Caco-2 (cell line): ENCODE data around the gene IMMP2L. TPM values are rescaled to one million over a fixed set of nuclear protein-coding genes. Genes with fewer than 3 reads are reported as not detected.

Source experiments
- BruUV-seq: library from RNA; stranded (reverse); fragments of 400-500 nt; replicated peaks from 2 replicates; lab custom pipeline; 2021; lab: Mats Ljungman, UMichigan
- CTCF ChIA-PET: fragments of 300-600 bp; sonication (Branson Sonifier 250); formaldehyde crosslinking; loops from one replicate; lab custom pipeline; 2022; ENCODE audit warnings: antibody characterized with exemption; lab: Charles Lee
- POLR2A ChIA-PET: fragments of 300-600 bp; sonication (Branson Sonifier 250); formaldehyde crosslinking; loops from one replicate; lab custom pipeline; 2022; ENCODE audit warnings: antibody characterized with exemption; lab: Charles Lee
- DNase-seq, 2 experiments: peaks; one replicate each; pipeline versions ENCODE4 v3.0.0 to v3.0.0-alpha.2; 2020 to 2022
- H3K27me3 ChIP-seq: replicated peaks from 2 replicates; pipeline ENCODE4 v1.6.0; 2011; ENCODE audit warnings: low read length; ENCODE audit not compliant: control insufficient read depth, insufficient read depth
- H3K36me3 ChIP-seq: 2 replicates; pipeline ENCODE4 v1.5.1; 2011; ENCODE audit warnings: low read length; ENCODE audit not compliant: control insufficient read depth, insufficient read depth
- H3K4me1 ChIP-seq: fragments of 250-450 bp; sonication (Bioruptor Pico); 2 replicates; pipeline ENCODE4 v1.5.1; 2020; ENCODE audit warnings: mild to moderate bottlenecking
- H3K4me3 ChIP-seq: 2 replicates; pipeline ENCODE4 v1.5.1; 2011; ENCODE audit warnings: low read depth, mild to moderate bottlenecking, control low read depth, low read length
- H3K9me3 ChIP-seq: fragments of 250-450 bp; sonication (Bioruptor Pico); 2 replicates; pipeline ENCODE4 v1.5.1; 2020; ENCODE audit warnings: mild to moderate bottlenecking, moderate library complexity
- H3K27ac Mint-ChIP-seq: one replicate; pipeline ENCODE4 v1.8.0; 2022; ENCODE audit warnings: mixed read lengths; ENCODE audit not compliant: unreplicated experiment
- H3K27me3 Mint-ChIP-seq: one replicate; pipeline ENCODE4 v1.8.0; 2022; ENCODE audit warnings: mixed read lengths; ENCODE audit not compliant: insufficient read depth, unreplicated experiment
- H3K36me3 Mint-ChIP-seq: one replicate; pipeline ENCODE4 v1.8.0; 2022; ENCODE audit warnings: mild to moderate bottlenecking, mixed read lengths; ENCODE audit not compliant: insufficient read depth, unreplicated experiment
- H3K4me1 Mint-ChIP-seq: one replicate; pipeline ENCODE4 v1.8.0; 2022; ENCODE audit warnings: low read depth, mixed read lengths; ENCODE audit not compliant: unreplicated experiment
- H3K4me3 Mint-ChIP-seq: one replicate; pipeline ENCODE4 v1.8.0; 2022; ENCODE audit warnings: mild to moderate bottlenecking, moderate library complexity, mixed read lengths; ENCODE audit not compliant: unreplicated experiment
- H3K9me3 Mint-ChIP-seq: one replicate; pipeline ENCODE4 v1.8.0; 2022; ENCODE audit warnings: mixed read lengths; ENCODE audit not compliant: unreplicated experiment
- intact Hi-C: fragments of 100-400 bp; cut with micrococcal nuclease; formaldehyde crosslinking; loops from one replicate; pipeline ENCODE4 v1.10.0; 2022; ENCODE audit not compliant: unreplicated experiment
- total RNA-seq: library from RNA; stranded (reverse); gene quantifications from 2 replicates; pipeline ENCODE4 v1.2.3, GENCODE V29; 2022
- TF ChIP-seq, protein P1 (sequence below), 2 experiments: fragments of 200-600 bp in 1 of 2; IDR thresholded peaks; 1 replicate in 1 of 2; 2 replicates in 1 of 2; pipeline versions ENCODE4 v1.5.1 to v1.8.0; 2011 to 2022; ENCODE audit warnings: antibody characterized with exemption in 1 of 2, control low read depth in 1 of 2, inconsistent platforms in 1 of 2, low read depth in 1 of 2, low read length in 1 of 2, mild to moderate bottlenecking in 1 of 2, moderate library complexity in 1 of 2; ENCODE audit not compliant: insufficient read depth in 1 of 2, severe bottlenecking in 1 of 2, unreplicated experiment in 1 of 2

IMMP2L gene
- total RNA-seq, 1 experiment from 2014 or later: 9.5 TPM

DNA sequence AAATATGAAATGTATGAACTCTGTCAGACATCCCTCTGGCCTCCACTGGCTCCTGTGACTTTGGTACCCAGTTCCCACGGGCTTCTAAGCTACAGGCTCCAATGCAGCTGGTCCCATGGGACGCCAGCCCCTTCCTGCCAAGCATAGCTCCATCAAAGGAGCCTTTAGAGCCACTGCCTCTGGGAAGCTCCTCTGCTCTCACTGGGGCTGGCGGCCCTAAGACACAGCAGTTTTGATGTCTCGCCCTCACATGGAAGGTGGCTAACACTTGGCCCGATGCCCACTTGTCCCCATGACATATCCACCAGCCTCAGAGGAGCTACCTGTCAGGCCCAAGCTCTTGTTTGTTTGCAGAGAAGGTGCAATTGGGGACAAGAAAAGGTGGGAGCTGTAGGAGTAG lies 925.0 kb downstream of the IMMP2L start:
- BruUV-seq: no TSS peak
- H3K36me3 Mint-ChIP-seq: no peaks in the 10 kb centered on the region

DNA sequence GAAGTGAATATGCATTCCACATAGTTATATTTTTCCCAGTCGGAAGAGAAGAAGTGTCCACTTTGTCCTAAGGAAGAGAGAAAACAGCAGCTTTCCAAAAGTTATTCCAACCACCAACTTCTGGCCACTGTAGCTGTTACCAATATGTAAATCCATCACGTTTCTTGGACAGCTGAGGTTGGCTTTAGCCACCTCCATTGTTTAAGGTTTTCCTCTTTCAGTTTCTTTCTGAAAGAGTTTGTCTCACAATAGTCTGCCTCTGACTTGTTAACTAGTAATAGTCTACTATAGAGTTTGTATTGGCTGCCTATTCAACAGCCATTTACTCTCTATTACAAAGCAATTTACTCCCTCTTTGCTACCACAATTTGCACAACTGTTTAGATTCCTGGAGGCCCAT lies 929.0 kb downstream of the IMMP2L start:
- CTCF ChIA-PET: no interaction called here
- no peak overlapping the region for H3K27ac Mint-ChIP-seq
- no peak for DNase-seq
- no peak overlapping the region for H3K4me3 ChIP-seq
- H3K9me3 Mint-ChIP-seq: no peaks in the 10 kb centered on the region
- no peaks in the 10 kb centered on the region for H3K36me3 Mint-ChIP-seq
- no peaks in the 10 kb centered on the region for H3K36me3 ChIP-seq
- H3K27me3 Mint-ChIP-seq: peaks cover under 1% of the 10 kb centered on the region
- no peaks in the 10 kb centered on the region for H3K27me3 ChIP-seq
- no TSS peak for BruUV-seq
- no peaks in the 10 kb centered on the region for H3K4me1 Mint-ChIP-seq
- no peak overlapping the region for H3K4me3 Mint-ChIP-seq
- POLR2A ChIA-PET: no interaction called here
- H3K9me3 ChIP-seq: no peaks in the 10 kb centered on the region
- TF ChIP-seq, protein P1, sequence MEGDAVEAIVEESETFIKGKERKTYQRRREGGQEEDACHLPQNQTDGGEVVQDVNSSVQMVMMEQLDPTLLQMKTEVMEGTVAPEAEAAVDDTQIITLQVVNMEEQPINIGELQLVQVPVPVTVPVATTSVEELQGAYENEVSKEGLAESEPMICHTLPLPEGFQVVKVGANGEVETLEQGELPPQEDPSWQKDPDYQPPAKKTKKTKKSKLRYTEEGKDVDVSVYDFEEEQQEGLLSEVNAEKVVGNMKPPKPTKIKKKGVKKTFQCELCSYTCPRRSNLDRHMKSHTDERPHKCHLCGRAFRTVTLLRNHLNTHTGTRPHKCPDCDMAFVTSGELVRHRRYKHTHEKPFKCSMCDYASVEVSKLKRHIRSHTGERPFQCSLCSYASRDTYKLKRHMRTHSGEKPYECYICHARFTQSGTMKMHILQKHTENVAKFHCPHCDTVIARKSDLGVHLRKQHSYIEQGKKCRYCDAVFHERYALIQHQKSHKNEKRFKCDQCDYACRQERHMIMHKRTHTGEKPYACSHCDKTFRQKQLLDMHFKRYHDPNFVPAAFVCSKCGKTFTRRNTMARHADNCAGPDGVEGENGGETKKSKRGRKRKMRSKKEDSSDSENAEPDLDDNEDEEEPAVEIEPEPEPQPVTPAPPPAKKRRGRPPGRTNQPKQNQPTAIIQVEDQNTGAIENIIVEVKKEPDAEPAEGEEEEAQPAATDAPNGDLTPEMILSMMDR (IDR thresholded peaks at IDR 0.05; ENCODE audit: insufficient read depth in 1 of 2, low read depth in 1 of 2, low read length in 1 of 2, severe bottlenecking in 1 of 2, unreplicated experiment in 1 of 2): no peak
- no peaks in the 10 kb centered on the region for H3K4me1 ChIP-seq
- intact Hi-C loops: no loop called here

More for the DNA sequence above, 925.0 kb downstream of the IMMP2L start:
- Histone ChIP-seq H3K27me3 (no peaks in the 10 kb centered on the region), H3K36me3 (no peaks in the 10 kb centered on the region), H3K9me3 (no peaks in the 10 kb centered on the region), H3K4me1 (no peaks in the 10 kb centered on the region), H3K4me3 (no peak overlapping the region)
- CTCF ChIA-PET: no interaction called here
- TF ChIP-seq, protein P1 (IDR thresholded peaks at IDR 0.05; ENCODE audit: insufficient read depth in 1 of 2, low read depth in 1 of 2, low read length in 1 of 2, severe bottlenecking in 1 of 2, unreplicated experiment in 1 of 2): no peak
- DNase-seq: no peak
- POLR2A ChIA-PET: no interaction called here
- Mint-ChIP-seq H3K4me3 (no peak overlapping the region), H3K4me1 (no peaks in the 10 kb centered on the region), H3K9me3 (no peaks in the 10 kb centered on the region), H3K27me3 (peaks cover 7% of the 10 kb centered on the region), H3K27ac (no peak overlapping the region)
- intact Hi-C loops: no loop called here

DNA sequence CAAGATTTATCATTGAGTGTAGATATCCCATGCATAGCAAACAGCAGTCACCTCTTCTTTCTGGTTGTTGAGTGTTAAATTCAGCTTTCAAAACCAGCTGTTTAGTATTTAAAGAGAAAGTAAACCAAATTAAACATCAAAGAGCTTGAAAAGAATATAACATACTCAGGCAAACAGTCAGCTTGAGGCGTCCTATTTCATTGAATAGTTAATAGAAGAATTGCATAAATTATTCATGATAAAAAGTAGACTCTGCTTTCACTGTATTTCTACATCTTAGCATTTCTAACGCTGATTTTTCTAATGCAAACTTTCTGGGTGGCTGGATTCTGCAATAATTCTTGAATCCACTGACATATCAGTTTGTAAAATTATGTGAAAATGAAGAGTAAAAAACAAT lies 935.9 kb downstream of the IMMP2L start:
- Histone ChIP-seq H3K36me3 (no peaks in the 10 kb centered on the region), H3K9me3 (no peaks in the 10 kb centered on the region), H3K27me3 (no peaks in the 10 kb centered on the region), H3K4me3 (no peak overlapping the region), H3K4me1 (no peaks in the 10 kb centered on the region)
- Mint-ChIP-seq H3K36me3 (no peaks in the 10 kb centered on the region), H3K27ac (no peak overlapping the region), H3K4me3 (no peak overlapping the region), H3K4me1 (no peaks in the 10 kb centered on the region), H3K27me3 (peaks cover 4% of the 10 kb centered on the region), H3K9me3 (no peaks in the 10 kb centered on the region)
- TF ChIP-seq, protein P1 (IDR thresholded peaks at IDR 0.05; ENCODE audit: insufficient read depth in 1 of 2, low read depth in 1 of 2, low read length in 1 of 2, severe bottlenecking in 1 of 2, unreplicated experiment in 1 of 2): no peak
- CTCF ChIA-PET: no interaction called here
- POLR2A ChIA-PET: no interaction called here
- intact Hi-C loops: no loop called here
- BruUV-seq: no TSS peak
- DNase-seq: no peak
